GM12875 (cell line): ENCODE data around the gene FAM199X.
"Not testable (repeated sequence)": the region's sequence is repeated elsewhere in the genome, so short reads cannot be mapped to it uniquely, and the experiment has no call there.

Experiments
- H3K4me3 ChIP-seq: one replicate; pipeline ENCODE4 v1.5.1; 2011; ENCODE audit warnings: low read depth, low read length, control low read depth
- CTCF ChIP-seq: IDR thresholded peaks from 2 replicates; pipeline ENCODE4 v1.5.1; 2011; ENCODE audit warnings: low read depth, mild to moderate bottlenecking, control low read depth, inconsistent platforms, low read length, moderate library complexity, borderline replicate concordance; ENCODE audit not compliant: insufficient read depth

The FAM199X gene

DNA sequence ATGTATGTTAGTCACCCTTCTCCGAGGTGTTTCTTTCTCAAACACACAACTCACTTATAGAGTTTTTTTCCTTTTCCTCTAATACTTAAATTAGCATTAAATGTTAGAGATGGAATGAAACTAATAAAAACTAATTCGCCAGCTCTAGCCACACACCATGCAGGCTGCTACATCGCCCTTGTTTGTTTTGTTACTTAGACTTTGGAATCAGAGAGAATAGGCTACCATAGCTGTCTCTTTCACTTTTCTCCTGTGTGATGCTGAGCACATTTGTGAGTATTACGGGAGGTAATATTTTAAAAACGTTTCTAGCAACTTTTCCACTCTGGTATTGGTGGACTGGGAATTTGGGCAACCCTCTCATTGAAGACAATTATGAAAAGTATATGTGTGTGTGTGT lies 44.9 kb downstream of the FAM199X start:
- no peak for TF ChIP-seq CTCF
- H3K4me3 ChIP-seq, result no peak overlapping the region

DNA sequence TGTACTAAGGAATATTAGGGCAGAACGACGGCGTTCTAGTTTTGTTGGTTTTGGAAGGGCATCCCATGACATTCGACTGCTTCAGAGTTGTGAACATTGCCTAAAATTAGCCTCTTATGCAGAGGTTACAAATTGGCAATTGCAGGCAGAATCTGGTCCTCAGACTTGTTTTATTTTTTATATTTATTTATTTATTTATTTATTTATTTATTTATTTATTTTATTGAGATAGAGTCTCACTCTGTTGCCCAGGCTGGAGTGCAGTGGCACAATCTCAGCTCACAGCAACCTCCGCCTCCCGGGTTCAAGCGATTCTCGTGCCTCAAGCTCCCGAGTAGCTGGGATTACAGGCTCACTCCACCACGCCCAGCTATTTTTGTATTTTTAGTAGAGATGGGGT lies 63.8 kb downstream of the FAM199X start:
- not testable (repeated sequence) for H3K4me3 ChIP-seq
